A673 (cell line): ENCODE measurements around the gene ANXA4. TPM values are rescaled to one million over a fixed set of nuclear protein-coding genes. Genes with fewer than 3 reads are reported as not detected.

Source experiments
- BruUV-seq: library from RNA; stranded (reverse); fragments of 400-500 nt; replicated peaks from 2 replicates; lab custom pipeline; 2021; lab: Mats Ljungman, UMichigan
- CTCF ChIA-PET: fragments of 300-600 bp; sonication (Branson Sonifier 250); formaldehyde crosslinking; loops from one replicate; lab custom pipeline; 2022; ENCODE audit warnings: antibody characterized with exemption; lab: Charles Lee
- POLR2A ChIA-PET: fragments of 300-600 bp; sonication (Branson Sonifier 250); formaldehyde crosslinking; loops from one replicate; lab custom pipeline; 2022; ENCODE audit warnings: antibody characterized with exemption; ENCODE audit not compliant: low non-redundant PET; lab: Charles Lee
- DNase-seq: peaks from one replicate; pipeline ENCODE4 v3.0.0-alpha.2; 2015; ENCODE audit warnings: low spot score
- H3K27ac ChIP-seq: fragments of 200-600 bp; sonication (generic); 2 replicates; pipeline ENCODE4 v1.5.1; 2016; ENCODE audit warnings: mixed run types, low read depth, mild to moderate bottlenecking, mixed read lengths, antibody characterized with exemption, low read length; ENCODE audit not compliant: poor library complexity, severe bottlenecking
- H3K27me3 ChIP-seq: fragments of 200-600 bp; sonication (generic); replicated peaks from 2 replicates; pipeline ENCODE4 v1.6.1; 2017; ENCODE audit warnings: mixed run types, low read depth, mild to moderate bottlenecking, mixed read lengths, antibody characterized with exemption, low read length; ENCODE audit not compliant: insufficient read depth, poor library complexity
- H3K36me3 ChIP-seq: fragments of 200-600 bp; sonication (generic); 2 replicates; pipeline ENCODE4 v1.6.1; 2016; ENCODE audit warnings: mixed run types, mild to moderate bottlenecking, mixed read lengths, antibody characterized with exemption, low read length; ENCODE audit not compliant: insufficient read depth, poor library complexity, severe bottlenecking
- H3K4me1 ChIP-seq: fragments of 200-600 bp; sonication (generic); 2 replicates; pipeline ENCODE4 v1.6.1; 2017; ENCODE audit warnings: mixed run types, mild to moderate bottlenecking, mixed read lengths, antibody characterized with exemption, low read length; ENCODE audit not compliant: insufficient read depth, poor library complexity, severe bottlenecking
- H3K4me3 ChIP-seq: fragments of 200-600 bp; sonication (generic); 2 replicates; pipeline ENCODE4 v1.5.1; 2016; ENCODE audit warnings: low read depth, mixed run types, mild to moderate bottlenecking, mixed read lengths, low read length; ENCODE audit not compliant: poor library complexity, severe bottlenecking
- H3K9me3 ChIP-seq: fragments of 200-600 bp; sonication (generic); 2 replicates; pipeline ENCODE4 v1.6.1; 2016; ENCODE audit warnings: mixed run types, low read depth, mild to moderate bottlenecking, mixed read lengths, antibody characterized with exemption, low read length; ENCODE audit not compliant: poor library complexity, severe bottlenecking
- CTCF ChIP-seq: fragments of 300-800, 200-600 bp; sonication (generic); conservative IDR thresholded peaks from 2 replicates; pipeline ENCODE4 v1.5.1; 2017; ENCODE audit warnings: low read depth, mild to moderate bottlenecking, antibody characterized with exemption, low read length, moderate library complexity, mixed read lengths
- EZH2 ChIP-seq: fragments of 200-600 bp; sonication (generic); IDR thresholded peaks from 2 replicates; pipeline ENCODE4 v1.6.1; 2017; ENCODE audit warnings: borderline replicate concordance, low read depth, mild to moderate bottlenecking, mixed read lengths, antibody characterized with exemption, low read length; ENCODE audit not compliant: poor library complexity, severe bottlenecking
- intact Hi-C: fragments of 100-400 bp; cut with micrococcal nuclease; formaldehyde crosslinking; loops from one replicate; pipeline ENCODE4 v1.10.0; 2022; ENCODE audit not compliant: unreplicated experiment
- total RNA-seq: library from RNA; stranded (reverse); gene quantifications from 2 replicates; pipeline ENCODE4 v1.2.3, GENCODE V29; 2021

ANXA4 gene
- total RNA-seq, 1 experiment from 2014 or later = 5.1 TPM

DNA sequence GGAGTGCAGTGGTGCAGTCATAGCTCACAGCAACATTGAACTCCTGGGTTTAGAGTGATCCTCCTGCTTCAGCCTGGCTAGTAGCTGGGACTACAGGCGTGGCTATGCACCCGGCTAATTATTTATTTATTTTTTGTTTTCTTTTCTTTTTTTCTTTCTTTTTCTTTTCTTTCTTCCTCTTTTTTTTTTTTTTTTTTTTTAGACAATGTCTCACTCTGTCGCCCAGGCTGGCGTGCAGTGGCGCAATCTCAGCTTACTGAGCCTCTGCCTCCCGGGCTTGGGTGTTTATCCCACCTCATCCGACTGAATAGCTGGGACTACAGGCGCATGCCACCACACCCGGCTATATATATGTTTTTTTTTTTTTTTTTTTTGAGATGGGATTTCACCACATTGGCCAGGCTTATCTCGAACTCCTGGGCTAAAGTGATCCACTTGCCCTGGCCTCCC lies 1.4 kb upstream of the ANXA4 start:
- TF ChIP-seq EZH2 (no peak), CTCF (no peak)
- ChIA-PET POLR2A (interaction anchor here (0.6 to 0.7 kb wide), 2 partner anchors 53 to 614 kb away, joined by 9 read pairs; no protein-coding TSS in a partner anchor), CTCF (interaction anchor here (2.4 kb wide), 1 partner anchor 15 kb away, joined by 11 read pairs; no protein-coding TSS in a partner anchor)
- no TSS peak for BruUV-seq
- intact Hi-C loops = loop anchor here (5.0 to 10.0 kb wide), 2 partner anchors 54 to 77 kb away; no protein-coding TSS in a partner anchor
- H3K36me3 ChIP-seq = no peaks in the 10 kb centered on the region
- no peak overlapping the region for H3K27ac ChIP-seq
- H3K4me1 ChIP-seq = peaks cover 3% of the 10 kb centered on the region
- DNase-seq = no peak
- no peaks in the 10 kb centered on the region for H3K27me3 ChIP-seq
- H3K9me3 ChIP-seq = no peaks in the 10 kb centered on the region
- H3K4me3 ChIP-seq = no peak overlapping the region

DNA sequence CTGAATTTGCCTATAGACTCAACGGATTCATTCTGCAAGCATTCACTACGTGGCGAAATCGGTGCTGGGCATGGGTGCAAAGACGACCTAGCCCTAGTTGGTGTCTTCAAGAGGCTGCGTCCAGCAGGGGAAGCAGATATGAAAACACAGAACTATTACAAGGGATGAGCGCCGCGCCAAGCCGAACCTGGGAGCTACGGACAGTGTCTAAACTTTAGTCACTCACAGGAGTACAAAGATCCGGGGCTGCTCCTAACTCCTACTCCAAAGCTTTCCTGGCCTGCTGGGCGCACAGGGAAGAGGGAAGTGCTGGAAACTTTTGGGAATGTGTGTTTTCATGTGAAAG lies 732 bp upstream of the ANXA4 start:
- H3K4me1 ChIP-seq = peaks cover 3% of the 10 kb centered on the region
- CTCF ChIA-PET = interaction anchor here (0.8 to 2.4 kb wide), 2 partner anchors 10 to 16 kb away, joined by 3 to 11 read pairs; no protein-coding TSS in a partner anchor
- H3K27ac ChIP-seq = peak overlapping the region; percentile 51
- peak overlapping the region; percentile 54 for H3K4me3 ChIP-seq
- no peaks in the 10 kb centered on the region for H3K9me3 ChIP-seq
- no peaks in the 10 kb centered on the region for H3K27me3 ChIP-seq
- TF ChIP-seq CTCF (no peak), EZH2 (no peak)
- DNase-seq = peak; percentile 70
- POLR2A ChIA-PET = no interaction called here
- intact Hi-C loops = loop anchor here (5.0 to 10.0 kb wide), 2 partner anchors 54 to 76 kb away; no protein-coding TSS in a partner anchor
- no TSS peak for BruUV-seq
- no peaks in the 10 kb centered on the region for H3K36me3 ChIP-seq

DNA sequence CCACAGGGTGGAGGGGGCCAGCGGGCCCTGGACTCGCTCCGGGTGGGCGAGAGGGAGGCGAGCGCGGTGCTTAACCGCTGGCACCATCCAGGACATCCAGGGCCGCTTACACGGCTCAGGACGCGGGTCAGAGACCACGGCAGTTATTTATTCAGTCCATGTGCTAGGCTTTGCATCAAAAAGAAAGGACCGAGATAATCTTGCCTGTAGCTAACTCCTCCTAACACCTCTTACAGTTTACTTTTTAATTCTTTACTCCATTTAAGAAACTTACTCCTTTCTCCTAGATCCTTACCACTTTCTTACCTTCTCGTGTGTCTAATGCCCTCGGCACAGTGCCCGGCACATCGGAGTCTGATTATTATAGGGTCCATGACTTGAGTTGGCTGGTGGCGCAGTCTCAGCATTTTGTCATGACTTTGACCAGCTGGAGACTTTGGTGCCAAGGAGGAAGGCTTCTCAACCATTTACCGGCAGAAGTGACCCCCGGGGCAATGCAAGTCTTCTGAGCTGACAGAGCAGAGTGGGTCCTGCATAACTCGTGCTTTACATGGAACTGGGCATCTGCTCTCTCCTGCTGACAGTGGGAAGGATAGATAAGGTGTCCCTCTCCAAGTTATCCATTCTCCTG lies 503 bp downstream of the ANXA4 start:
- ChIA-PET POLR2A (no interaction called here), CTCF (interaction anchor here (2.4 kb wide), 1 partner anchor 17 kb away, joined by 11 read pairs; no protein-coding TSS in a partner anchor)
- TSS peak; percentile 24 for BruUV-seq
- TF ChIP-seq EZH2 = no peak
- TF ChIP-seq CTCF = no peak
- peak overlapping the region; percentile 54 for H3K4me3 ChIP-seq
- H3K36me3 ChIP-seq = no peaks in the 10 kb centered on the region
- intact Hi-C loops = loop anchor here (5.0 to 10.0 kb wide), 2 partner anchors 52 to 75 kb away; no protein-coding TSS in a partner anchor
- no peak for DNase-seq
- H3K4me1 ChIP-seq = peaks cover 3% of the 10 kb centered on the region
- H3K27ac ChIP-seq = no peak overlapping the region
- no peaks in the 10 kb centered on the region for H3K27me3 ChIP-seq
- H3K9me3 ChIP-seq = no peaks in the 10 kb centered on the region
